ENCODE measurements around the gene KDM4B.

DNA sequence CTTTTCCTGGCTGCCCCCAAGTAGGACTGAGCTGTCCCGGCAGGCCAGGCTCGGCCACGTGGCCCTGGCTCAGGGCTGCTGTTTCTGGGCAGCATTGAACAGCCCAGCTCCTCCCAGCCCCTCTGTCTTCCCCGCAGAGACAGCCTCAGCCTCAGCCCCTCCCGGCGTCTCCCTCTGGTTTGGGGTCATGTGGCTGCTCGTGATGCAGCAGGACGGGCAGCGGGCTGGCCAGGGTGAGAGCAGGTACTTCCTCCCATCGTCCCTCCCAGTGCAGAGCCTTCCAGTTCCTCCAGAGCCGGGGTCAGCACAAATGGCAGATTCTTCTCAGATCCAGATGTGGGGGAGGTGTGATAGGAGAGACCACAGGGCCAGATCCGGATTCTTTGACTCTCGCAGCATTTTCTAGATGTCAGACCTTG is 114.6 kb downstream of the KDM4B start:
- no peak for TF ChIP-seq GABPA (IDR thresholded peaks at IDR 0.05 in 1 of 2, conservative IDR thresholded peaks at IDR 0.05 in 1 of 2)
- no peak for TF ChIP-seq RAD21 (IDR thresholded peaks at IDR 0.05)
